Mesenchymal stem cell (in vitro differentiated cells and primary cell): ENCODE results near the gene GCLM.

Source experiments
- DNase-seq: peaks from one replicate; pipeline ENCODE4 v3.0.0-alpha.2; 2013
- H2AFZ ChIP-seq: one replicate; pipeline ENCODE4 v1.6.1; 2013; ENCODE audit warnings: low read depth, mild to moderate bottlenecking, control low read depth, inconsistent platforms, low read length, moderate library complexity
- H2AK5ac ChIP-seq: 2 replicates; pipeline ENCODE4 v1.6.1; 2013; ENCODE audit warnings: low read length, moderate library complexity, mild to moderate bottlenecking, inconsistent platforms; ENCODE audit not compliant: severe bottlenecking
- H2BK120ac ChIP-seq: one replicate; pipeline ENCODE4 v1.6.1; 2013; ENCODE audit warnings: low read depth, mild to moderate bottlenecking, inconsistent platforms, low read length, moderate library complexity
- H2BK12ac ChIP-seq, 2 experiments: one replicate each; pipeline ENCODE4 v1.6.1; 2013; ENCODE audit warnings: inconsistent platforms in 2 of 2, low read length in 2 of 2, mild to moderate bottlenecking in 2 of 2, moderate library complexity in 2 of 2, control low read depth in 1 of 2
- H2BK15ac ChIP-seq: one replicate; pipeline ENCODE4 v1.6.1; 2013; ENCODE audit warnings: mild to moderate bottlenecking, low read depth, inconsistent platforms; ENCODE audit not compliant: poor library complexity, severe bottlenecking
- H2BK5ac ChIP-seq: 2 replicates; pipeline ENCODE4 v1.6.1; 2013; ENCODE audit warnings: low read depth, mild to moderate bottlenecking, low read length, control low read depth, inconsistent platforms; ENCODE audit not compliant: poor library complexity, severe bottlenecking
- H3K14ac ChIP-seq, 2 experiments: one replicate each; pipeline ENCODE4 v1.6.1; 2013; ENCODE audit warnings: inconsistent platforms in 2 of 2, low read length in 2 of 2, control low read depth in 1 of 2, mild to moderate bottlenecking in 1 of 2, moderate library complexity in 1 of 2
- H3K18ac ChIP-seq, 2 experiments: one replicate each; pipeline ENCODE4 v1.6.1; 2013; ENCODE audit warnings: inconsistent platforms in 2 of 2, low read length in 2 of 2, control low read depth in 1 of 2, low read depth in 1 of 2, mild to moderate bottlenecking in 1 of 2
- H3K23ac ChIP-seq, 2 experiments: one replicate each; pipeline ENCODE4 v1.6.1; 2013; ENCODE audit warnings: inconsistent platforms in 2 of 2, low read length in 2 of 2, mild to moderate bottlenecking in 2 of 2, moderate library complexity in 2 of 2, control low read depth in 1 of 2
- H3K27ac ChIP-seq: 2 replicates; pipeline ENCODE4 v1.5.1; 2013; ENCODE audit warnings: mild to moderate bottlenecking, moderate library complexity, low read length, control low read depth, inconsistent platforms; ENCODE audit not compliant: poor library complexity, severe bottlenecking
- H3K27me3 ChIP-seq, 2 experiments: 2 replicates each; pipeline versions ENCODE4 v1.6.1 to v1.7.0; 2013; ENCODE audit warnings: low read length in 2 of 2, mild to moderate bottlenecking in 2 of 2, moderate library complexity in 2 of 2, control low read depth in 1 of 2, inconsistent platforms in 1 of 2; ENCODE audit not compliant: control insufficient read depth in 1 of 2, insufficient read depth in 1 of 2
- H3K36me3 ChIP-seq, 2 experiments: 2 replicates each; pipeline versions ENCODE4 v1.6.1 to v1.7.0; 2013; ENCODE audit warnings: low read length in 2 of 2, control low read depth in 1 of 2, inconsistent platforms in 1 of 2, low read depth in 1 of 2, mild to moderate bottlenecking in 1 of 2; ENCODE audit not compliant: insufficient read depth in 2 of 2, control insufficient read depth in 1 of 2
- H3K4ac ChIP-seq, 2 experiments: one replicate each; pipeline ENCODE4 v1.6.1; 2013; ENCODE audit warnings: inconsistent platforms in 2 of 2, low read length in 2 of 2, mild to moderate bottlenecking in 2 of 2, moderate library complexity in 2 of 2, control low read depth in 1 of 2, low read depth in 1 of 2
- H3K4me1 ChIP-seq: 2 replicates; pipeline ENCODE4 v1.6.1; 2013; ENCODE audit warnings: low read depth, low read length, control low read depth; ENCODE audit not compliant: control insufficient read depth, insufficient read depth
- H3K4me2 ChIP-seq: 2 replicates; pipeline ENCODE4 v1.6.1; 2013; ENCODE audit warnings: low read length, mild to moderate bottlenecking, inconsistent platforms; ENCODE audit not compliant: poor library complexity, severe bottlenecking
- H3K4me3 ChIP-seq, 2 experiments: 2 replicates each; pipeline versions ENCODE4 v1.5.1 to v1.7.0; 2013; ENCODE audit warnings: low read length in 2 of 2, mild to moderate bottlenecking in 2 of 2, control low read depth in 1 of 2, low read depth in 1 of 2; ENCODE audit not compliant: insufficient read depth in 1 of 2
- H3K79me1 ChIP-seq: replicated peaks from 2 replicates; pipeline ENCODE4 v1.6.1; 2013; ENCODE audit warnings: mild to moderate bottlenecking, control low read depth, low read length, inconsistent platforms; ENCODE audit not compliant: poor library complexity, severe bottlenecking
- H3K9ac ChIP-seq: 2 replicates; pipeline ENCODE4 v1.7.0; 2013; ENCODE audit warnings: mild to moderate bottlenecking, low read length, moderate library complexity
- H3K9me3 ChIP-seq: 2 replicates; pipeline ENCODE4 v1.7.0; 2013; ENCODE audit warnings: mild to moderate bottlenecking, low read length; ENCODE audit not compliant: control insufficient read depth
- H4K8ac ChIP-seq: one replicate; pipeline ENCODE4 v1.6.1; 2013; ENCODE audit warnings: inconsistent platforms, mild to moderate bottlenecking, low read length, moderate library complexity
- H4K91ac ChIP-seq: one replicate; pipeline ENCODE4 v1.6.1; 2013; ENCODE audit warnings: mild to moderate bottlenecking, low read length, inconsistent platforms
- WGBS: methylation state at CpG from one replicate; pipeline ENCODE4 v1.1.7; 2013; ENCODE audit warnings: mixed read lengths; 5-methylcytosine and 5-hydroxymethylcytosine counted together

GCLM gene

GRCh38 chr1:93910305-93910704 is 1.1 kb upstream of the GCLM start:
- no peaks in the 10 kb centered on the region for H3K9me3 ChIP-seq
- no peaks in the 10 kb centered on the region for H3K27me3 ChIP-seq
- H3K4me2 ChIP-seq: no peak overlapping the region
- no peak for DNase-seq
- no peak overlapping the region for H2BK120ac ChIP-seq
- H3K27ac ChIP-seq: no peak overlapping the region
- no peak overlapping the region for H3K14ac ChIP-seq
- no peak overlapping the region for H2BK5ac ChIP-seq
- H3K4me1 ChIP-seq: peaks cover 2% of the 10 kb centered on the region
- H3K4ac ChIP-seq: no peak overlapping the region
- no peak overlapping the region for H2BK12ac ChIP-seq
- no peak overlapping the region for H2AK5ac ChIP-seq
- H3K79me1 ChIP-seq: peaks cover 5% of the 10 kb centered on the region
- H3K36me3 ChIP-seq: no peaks in the 10 kb centered on the region
- peak overlapping the region in 1 of 2 experiments; percentile 100 for H3K4me3 ChIP-seq
- 93% methylated on average over 1 of the region's 4 CpGs for WGBS
- H3K23ac ChIP-seq: no peak overlapping the region
- H3K18ac ChIP-seq: no peak overlapping the region
- H3K9ac ChIP-seq: peak overlapping the region; percentile 95
- no peak overlapping the region for H4K8ac ChIP-seq
- no peak overlapping the region for H4K91ac ChIP-seq
- H2BK15ac ChIP-seq: no peak overlapping the region
- no peak overlapping the region for H2AFZ ChIP-seq

- H3K4me2 ChIP-seq: peak overlapping the region; percentile 86
- peak overlapping the region in 1 of 2 experiments; percentile 42 for H2BK12ac ChIP-seq
- H3K4me1 ChIP-seq: peaks cover 3% of the 10 kb centered on the region
- peak overlapping the region; percentile 95 for H2BK120ac ChIP-seq
- peaks cover 0 to 4% of the 10 kb centered on the region in 2 experiments for H3K36me3 ChIP-seq
- H3K9me3 ChIP-seq: no peaks in the 10 kb centered on the region
- peak overlapping the region in 1 of 2 experiments; percentile 96 for H3K23ac ChIP-seq
- H4K8ac ChIP-seq: peak overlapping the region; percentile 69
- H2AFZ ChIP-seq: peak overlapping the region; percentile 95
- DNase-seq: no peak
- peak overlapping the region; percentile 95 for H3K9ac ChIP-seq
- H3K14ac ChIP-seq: peak overlapping the region; percentile 74 to 99
- peak overlapping the region; percentile 86 for H4K91ac ChIP-seq
- H3K4ac ChIP-seq: peak overlapping the region; percentile 91 to 97
- H3K4me3 ChIP-seq: peak overlapping the region; percentile 97 to 100
- H3K18ac ChIP-seq: peak overlapping the region; percentile 71 to 91
- H2BK15ac ChIP-seq: peak overlapping the region; percentile 69
- H3K27ac ChIP-seq: no peak overlapping the region
- WGBS: under 1% methylated on average over 46 of the region's 49 CpGs
- H3K79me1 ChIP-seq: peaks cover 7% of the 10 kb centered on the region
- H2AK5ac ChIP-seq: no peak overlapping the region
- peak overlapping the region; percentile 31 for H2BK5ac ChIP-seq
- no peaks in the 10 kb centered on the region for H3K27me3 ChIP-seq
Measured at GRCh38 chr1:93908394-93909145, 660 bp downstream of the GCLM start.

- Histone ChIP-seq H3K9ac (peak overlapping the region; percentile 95), H3K4ac (no peak overlapping the region), H3K23ac (no peak overlapping the region), H3K4me3 (peak overlapping the region in 1 of 2 experiments; percentile 100), H2BK120ac (no peak overlapping the region), H2AFZ (no peak overlapping the region), H3K4me1 (peaks cover 3% of the 10 kb centered on the region), H3K27ac (no peak overlapping the region), H2BK12ac (no peak overlapping the region), H4K91ac (no peak overlapping the region), H3K79me1 (peaks cover 7% of the 10 kb centered on the region), H3K27me3 (no peaks in the 10 kb centered on the region), H3K14ac (no peak overlapping the region), H2BK15ac (no peak overlapping the region), H3K18ac (no peak overlapping the region), H4K8ac (no peak overlapping the region), H3K36me3 (peaks cover 0 to 6% of the 10 kb centered on the region in 2 experiments), H2AK5ac (no peak overlapping the region), H3K9me3 (no peaks in the 10 kb centered on the region), H2BK5ac (no peak overlapping the region), H3K4me2 (peak overlapping the region; percentile 44)
- WGBS: 50% methylated on average over 1 of the region's 3 CpGs
- DNase-seq: peak; percentile 51
Measured at GRCh38 chr1:93907718-93908117, 1.5 kb downstream of the GCLM start.

DNA sequence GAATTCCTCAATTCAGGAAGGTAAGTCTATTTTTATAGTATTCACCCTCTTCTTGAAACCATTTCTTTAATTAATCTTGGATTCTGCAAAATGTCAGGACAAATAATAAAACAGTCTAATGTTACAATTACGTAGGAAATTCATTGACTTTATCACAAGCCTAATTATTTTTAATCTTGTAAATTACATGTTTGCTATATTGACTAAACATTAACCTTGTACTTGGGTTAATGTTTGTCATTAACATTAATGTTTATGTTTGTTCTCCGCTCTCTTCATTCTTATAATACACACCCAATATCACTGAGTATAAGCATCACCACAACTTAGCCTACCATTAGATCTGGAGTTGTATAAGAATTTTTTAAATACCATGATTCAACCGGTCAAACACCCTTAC is 2.8 kb downstream of the GCLM start:
- 100% methylated on average over 2 of the region's 3 CpGs for WGBS
- Histone ChIP-seq H2AK5ac (no peak overlapping the region), H3K14ac (no peak overlapping the region), H3K4me2 (no peak overlapping the region), H3K27ac (no peak overlapping the region), H3K18ac (no peak overlapping the region), H3K79me1 (peaks cover 7% of the 10 kb centered on the region), H3K9me3 (no peaks in the 10 kb centered on the region), H4K91ac (no peak overlapping the region), H3K4me3 (peak overlapping the region in 1 of 2 experiments; percentile 100), H3K27me3 (no peaks in the 10 kb centered on the region), H2BK5ac (no peak overlapping the region), H2BK12ac (no peak overlapping the region), H3K36me3 (peaks cover 0 to 6% of the 10 kb centered on the region in 2 experiments), H3K23ac (no peak overlapping the region), H3K9ac (peak overlapping the region; percentile 95), H4K8ac (no peak overlapping the region), H2BK15ac (no peak overlapping the region), H3K4me1 (peaks cover 3% of the 10 kb centered on the region), H2BK120ac (no peak overlapping the region), H2AFZ (no peak overlapping the region), H3K4ac (no peak overlapping the region)
- DNase-seq: no peak
